ENCODE measurements around the gene AWAT2. TPM values are rescaled to one million over a fixed set of nuclear protein-coding genes. Genes with fewer than 3 reads are reported as not detected.

AWAT2 gene
- total and polyA plus RNA-seq, 10 of the 15 experiments (the other 5 are each of a cell fraction or from before 2014, with no cell fraction given): not detected

- TF ChIP-seq NKRF (conservative IDR thresholded peaks at IDR 0.05): no peak
- no peak for TF ChIP-seq CBX5 (IDR thresholded peaks at IDR 0.05; ENCODE audit: low read depth)
- no peak for TF ChIP-seq MEF2A (IDR thresholded peaks at IDR 0.05; ENCODE audit: insufficient read depth, low read depth, low read length)
- no peak for TF ChIP-seq E2F4 (IDR thresholded peaks at IDR 0.05; ENCODE audit: low read depth, low read length)
- no peak for TF ChIP-seq HDAC6 (IDR thresholded peaks at IDR 0.05; ENCODE audit: unreplicated experiment)
- no peak for TF ChIP-seq NR2F1 (conservative IDR thresholded peaks at IDR 0.05)
- TF ChIP-seq SIN3A (IDR thresholded peaks at IDR 0.05; ENCODE audit: low read depth, low read length): no peak
- TF ChIP-seq RELA (IDR thresholded peaks at IDR 0.05; ENCODE audit: borderline replicate concordance, partially characterized antibody): no peak
- no peak for TF ChIP-seq TCF3 (IDR thresholded peaks at IDR 0.05; ENCODE audit: borderline replicate concordance, insufficient read depth, low read depth, low read length)
- no peak for TF ChIP-seq CREB1 (IDR thresholded peaks at IDR 0.05; ENCODE audit: low read depth)
Observed at GRCh38 chrX:70052895-70053615, 3.3 kb upstream of the AWAT2 start (continued).
